Fibroblast of lung (primary cell): ENCODE results near the gene SPINK5. TPM values are rescaled to one million over a fixed set of nuclear protein-coding genes. Genes with fewer than 3 reads are reported as not detected.

Source experiments
- DNase-seq, 2 donors: peaks; one replicate each; pipeline versions ENCODE4 v3.0.0 to v3.0.0-alpha.2; 2010; ENCODE audit warnings: low read depth in 2 of 2
- H2AFZ ChIP-seq: 2 replicates; pipeline ENCODE4 v1.5.1; 2012; ENCODE audit warnings: low read length, control low read depth, inconsistent platforms
- H3K27ac ChIP-seq: 2 replicates; pipeline ENCODE4 v1.5.1; 2011; ENCODE audit warnings: low read length, control low read depth; ENCODE audit not compliant: insufficient read depth
- H3K27me3 ChIP-seq: 2 replicates; pipeline ENCODE4 v1.5.1; 2011; ENCODE audit warnings: mild to moderate bottlenecking, low read length; ENCODE audit not compliant: control insufficient read depth, insufficient read depth
- H3K36me3 ChIP-seq: 2 replicates; pipeline ENCODE4 v1.5.1; 2011; ENCODE audit warnings: low read length; ENCODE audit not compliant: control insufficient read depth, insufficient read depth
- H3K4me1 ChIP-seq: 2 replicates; pipeline ENCODE4 v1.5.1; 2011; ENCODE audit warnings: low read length; ENCODE audit not compliant: control insufficient read depth, insufficient read depth; ENCODE audit errors: extremely low read depth
- H3K4me2 ChIP-seq: 2 replicates; pipeline ENCODE4 v1.5.1; 2011; ENCODE audit warnings: low read length, control low read depth; ENCODE audit not compliant: insufficient read depth; ENCODE audit errors: extremely low read depth
- H3K4me3 ChIP-seq, 4 experiments: fragments of 200-600 bp in 1 of 4; sonication (generic) in 1 of 4; replicated peaks in 1 of 4; 2 replicates each; pipeline ENCODE4 v1.5.1; 2011 to 2016; ENCODE audit warnings: low read length in 4 of 4, low read depth in 3 of 4, mild to moderate bottlenecking in 3 of 4, control low read depth in 2 of 4, inconsistent platforms in 1 of 4, mixed read lengths in 1 of 4; ENCODE audit not compliant: insufficient read depth in 1 of 4; ENCODE audit errors: control extremely low read depth in 1 of 4
- H3K79me2 ChIP-seq: 2 replicates; pipeline ENCODE4 v1.5.1; 2012; ENCODE audit warnings: mild to moderate bottlenecking, low read length, inconsistent platforms; ENCODE audit not compliant: control insufficient read depth, insufficient read depth
- H3K9ac ChIP-seq: 2 replicates; pipeline ENCODE4 v1.5.1; 2011; ENCODE audit warnings: mild to moderate bottlenecking, low read length, control low read depth; ENCODE audit not compliant: insufficient read depth
- H3K9me3 ChIP-seq: 2 replicates; pipeline ENCODE4 v1.5.1; 2012; ENCODE audit warnings: low read depth, low read length; ENCODE audit not compliant: control insufficient read depth, insufficient read depth
- H4K20me1 ChIP-seq: 2 replicates; pipeline ENCODE4 v1.5.1; 2011; ENCODE audit warnings: low read length; ENCODE audit not compliant: control insufficient read depth, insufficient read depth; ENCODE audit errors: extremely low read depth
- CTCF ChIP-seq, 2 donors: IDR thresholded peaks in 1 of 2; conservative IDR thresholded peaks in 1 of 2; 1 replicate in 1 of 2; 2 replicates in 1 of 2; pipeline ENCODE4 v1.5.1; 2011 to 2012; ENCODE audit warnings: low read length in 2 of 2, control low read depth in 1 of 2, inconsistent platforms in 1 of 2, low read depth in 1 of 2, mild to moderate bottlenecking in 1 of 2
- EZH2 ChIP-seq: IDR thresholded peaks from 2 replicates; pipeline ENCODE4 v1.5.1; 2012; ENCODE audit warnings: low read length, control low read depth, mild to moderate bottlenecking; ENCODE audit errors: missing control alignments
- polyA plus RNA-seq, 2 donors: library from polyadenylated mRNA; depleted of rRNA in 1 of 2; stranded (reverse) in 1 of 2; unstranded in 1 of 2; fragments of >200 nt; gene quantifications; 2 replicates each; pipeline ENCODE4 v1.2.1, GENCODE V29; 2011 to 2012; ENCODE audit warnings: missing spikeins in 1 of 2
- total RNA-seq: library from RNA; depleted of rRNA; stranded (reverse); fragments of >200 nt; gene quantifications from 2 replicates; pipeline ENCODE4 v1.2.1, GENCODE V29; 2014

The SPINK5 gene
- total and polyA plus RNA-seq, 2 donors (not counting 1 experiment from before 2014, with no cell fraction given), result not detected

GRCh38 chr5:148113243-148113642, 49.5 kb downstream of the SPINK5 start:
- H3K4me2 ChIP-seq, result no peak overlapping the region
- TF ChIP-seq EZH2 (no peak), CTCF (conservative IDR thresholded peaks at IDR 0.05 in 1 of 2, IDR thresholded peaks at IDR 0.05 in 1 of 2; ENCODE audit: low read depth in 1 of 2, low read length in 2 of 2) (no peak)
- DNase-seq, result no peak
- H3K36me3 ChIP-seq, result no peaks in the 10 kb centered on the region
- H3K27me3 ChIP-seq, result no peaks in the 10 kb centered on the region
- H3K79me2 ChIP-seq, result no peaks in the 10 kb centered on the region
- no peak overlapping the region for H2AFZ ChIP-seq
- no peaks in the 10 kb centered on the region for H4K20me1 ChIP-seq
- no peak overlapping the region for H3K9ac ChIP-seq
- no peaks in the 10 kb centered on the region for H3K9me3 ChIP-seq
- no peak overlapping the region for H3K4me3 ChIP-seq
- no peak overlapping the region for H3K27ac ChIP-seq
- H3K4me1 ChIP-seq, result no peaks in the 10 kb centered on the region

GRCh38 chr5:148120317-148120716, 56.5 kb downstream of the SPINK5 start:
- Histone ChIP-seq H3K36me3 (no peaks in the 10 kb centered on the region), H3K9ac (no peak overlapping the region), H3K27ac (no peak overlapping the region), H3K9me3 (no peaks in the 10 kb centered on the region), H3K27me3 (no peaks in the 10 kb centered on the region), H3K4me1 (no peaks in the 10 kb centered on the region), H3K4me3 (no peak overlapping the region), H4K20me1 (no peaks in the 10 kb centered on the region), H3K79me2 (no peaks in the 10 kb centered on the region), H2AFZ (no peak overlapping the region), H3K4me2 (no peak overlapping the region)
- no peak for TF ChIP-seq EZH2
- TF ChIP-seq CTCF (conservative IDR thresholded peaks at IDR 0.05 in 1 of 2, IDR thresholded peaks at IDR 0.05 in 1 of 2; ENCODE audit: low read depth in 1 of 2, low read length in 2 of 2), result no peak
- DNase-seq, result no peak

- no peaks in the 10 kb centered on the region for H3K27me3 ChIP-seq
- TF ChIP-seq EZH2 (no peak), CTCF (conservative IDR thresholded peaks at IDR 0.05 in 1 of 2, IDR thresholded peaks at IDR 0.05 in 1 of 2; ENCODE audit: low read depth in 1 of 2, low read length in 2 of 2) (peak in 1 of 2 donors; percentile 43)
- H3K4me2 ChIP-seq, result no peak overlapping the region
- no peaks in the 10 kb centered on the region for H3K4me1 ChIP-seq
- H3K79me2 ChIP-seq, result no peaks in the 10 kb centered on the region
- H3K9me3 ChIP-seq, result no peaks in the 10 kb centered on the region
- H3K36me3 ChIP-seq, result no peaks in the 10 kb centered on the region
- peak; percentile 11 to 19 for DNase-seq
- no peak overlapping the region for H3K4me3 ChIP-seq
- H2AFZ ChIP-seq, result no peak overlapping the region
- H4K20me1 ChIP-seq, result no peaks in the 10 kb centered on the region
- no peak overlapping the region for H3K9ac ChIP-seq
- no peak overlapping the region for H3K27ac ChIP-seq
Observed at GRCh38 chr5:148125641-148126040, 61.9 kb downstream of the SPINK5 start.
